Stomach (tissue), 4 donors: ENCODE results near the gene CEP89.

Experiments used
- CTCF ChIP-seq, 7 experiments: fragments of 450-650 bp in 4 of 7; fragments of 200-600 bp in 3 of 7; sonication (generic) in 3 of 7; IDR thresholded peaks; one replicate each; pipeline ENCODE4 v1.5.1; 2016 to 2019; ENCODE audit warnings: antibody characterized with exemption in 7 of 7, control low read depth in 2 of 7, mild to moderate bottlenecking in 1 of 7
- EP300 ChIP-seq: sonication (generic); formaldehyde crosslinking; IDR thresholded peaks from one replicate; pipeline ENCODE4 v1.6.1; 2017; ENCODE audit warnings: antibody characterized with exemption
- POLR2A ChIP-seq, 4 donors: fragments of 450-650 bp; IDR thresholded peaks; one replicate each; pipeline ENCODE4 v1.6.1; 2016; ENCODE audit warnings: antibody characterized with exemption in 4 of 4, control low read depth in 2 of 4, mild to moderate bottlenecking in 1 of 4, moderate library complexity in 1 of 4
- POLR2AphosphoS5 ChIP-seq, 3 donors: sonication (generic); formaldehyde crosslinking; IDR thresholded peaks; one replicate each; pipeline ENCODE4 v1.6.1; 2016; ENCODE audit warnings: antibody characterized with exemption in 3 of 3

DNA sequence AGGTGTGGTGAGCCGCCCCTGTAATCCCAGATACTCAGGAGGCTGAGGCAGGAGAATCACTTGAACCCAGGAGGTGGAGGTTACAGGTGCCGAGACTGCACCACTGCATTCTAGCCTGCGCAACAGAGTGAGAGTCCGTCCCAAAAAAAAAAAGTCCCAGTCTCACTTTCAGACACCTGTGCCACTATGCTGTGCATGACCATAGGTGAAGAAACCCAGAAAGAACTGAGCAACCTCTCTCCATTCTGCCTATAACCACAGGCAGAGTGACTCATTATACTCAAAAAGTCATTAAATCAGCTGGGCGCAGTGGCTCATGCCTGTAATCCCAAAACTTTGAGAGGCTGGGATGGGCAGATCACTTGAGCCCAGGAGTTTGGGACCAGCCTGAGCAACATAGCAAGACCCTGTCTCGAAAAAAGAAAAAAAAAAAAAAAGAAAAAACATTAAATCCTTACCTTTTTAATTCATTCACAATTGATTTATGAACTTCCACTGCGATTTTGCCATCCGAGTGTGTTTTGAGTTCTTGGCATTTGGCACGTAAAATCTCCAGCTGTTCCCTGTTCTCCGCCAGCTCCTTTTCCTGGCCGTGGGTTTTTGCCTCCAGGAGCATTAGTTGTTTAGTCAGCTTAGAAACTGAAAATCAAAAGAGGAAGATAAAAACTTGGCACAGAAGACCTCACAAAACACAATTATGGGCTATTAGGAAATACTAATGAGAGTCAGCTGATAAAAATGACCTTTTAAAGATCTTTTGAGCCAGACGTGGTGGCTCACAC, 56.7 kb downstream of the CEP89 start:
- TF ChIP-seq CTCF (IDR thresholded peaks at IDR 0.05) (no peak), POLR2A (IDR thresholded peaks at IDR 0.05) (no peak), EP300 (no peak), POLR2AphosphoS5 (IDR thresholded peaks at IDR 0.05) (no peak)
